Panc1 (cell line): Measurements from ENCODE around the gene FILIP1.

ENCODE experiments used
- CTCF ChIP-seq: fragments of 450-650 bp; IDR thresholded peaks from 2 replicates; pipeline ENCODE4 v1.5.1; 2017; ENCODE audit warnings: mild to moderate bottlenecking
- POLR2AphosphoS5 ChIP-seq: IDR thresholded peaks from 2 replicates; pipeline ENCODE4 v1.6.1; 2012; ENCODE audit warnings: mild to moderate bottlenecking, low read depth, low read length, moderate library complexity

GRCh38 chr6:75334266-75335040 is 159.1 kb downstream of the FILIP1 start:
- TF ChIP-seq CTCF, result no peak
- no peak for TF ChIP-seq POLR2AphosphoS5
